AG08395 (cell line): ENCODE measurements around the gene PTGFRN.
"Not testable (repeated sequence)": the region's sequence is repeated elsewhere in the genome, so short reads cannot be mapped to it uniquely, and the experiment has no call there.

Experiments used
- DNase-seq: peaks from one replicate; pipeline ENCODE4 v3.0.0; 2012; ENCODE audit warnings: mixed read lengths, low spot score

PTGFRN gene

DNA sequence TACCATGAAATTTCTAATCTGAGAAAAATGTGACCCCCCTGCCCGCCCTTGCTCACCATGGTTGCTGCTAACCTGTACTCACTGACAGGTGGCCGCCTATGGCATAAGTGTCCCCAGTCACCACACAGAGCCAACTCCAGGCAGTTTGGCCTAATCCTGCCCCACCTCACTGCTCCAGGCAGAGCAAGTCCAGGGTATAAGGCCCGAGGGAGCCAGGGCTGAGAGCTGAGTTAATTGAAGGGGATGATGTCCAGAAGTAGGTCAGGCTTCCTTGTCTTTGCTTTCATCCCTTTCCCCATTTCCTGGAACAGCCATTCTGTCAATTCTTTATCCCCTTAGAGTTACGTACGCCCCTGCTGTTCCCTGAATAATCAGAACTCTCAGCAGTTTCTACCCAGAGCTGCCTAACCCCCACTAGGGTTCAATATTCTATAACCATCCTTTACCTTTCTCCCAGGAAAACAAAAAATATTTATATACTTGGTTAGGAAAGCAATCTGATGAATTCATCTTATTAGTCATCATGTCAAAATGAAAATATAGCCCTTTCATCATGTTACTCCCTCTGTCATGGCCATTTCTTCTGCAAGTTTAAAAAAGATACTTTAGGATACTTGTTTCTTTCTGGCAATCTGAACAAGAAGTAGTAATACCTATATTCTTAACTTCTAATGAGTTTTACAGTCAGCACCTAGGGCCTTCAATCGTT, 62.4 kb downstream of the PTGFRN start:
- no peak for DNase-seq

DNA sequence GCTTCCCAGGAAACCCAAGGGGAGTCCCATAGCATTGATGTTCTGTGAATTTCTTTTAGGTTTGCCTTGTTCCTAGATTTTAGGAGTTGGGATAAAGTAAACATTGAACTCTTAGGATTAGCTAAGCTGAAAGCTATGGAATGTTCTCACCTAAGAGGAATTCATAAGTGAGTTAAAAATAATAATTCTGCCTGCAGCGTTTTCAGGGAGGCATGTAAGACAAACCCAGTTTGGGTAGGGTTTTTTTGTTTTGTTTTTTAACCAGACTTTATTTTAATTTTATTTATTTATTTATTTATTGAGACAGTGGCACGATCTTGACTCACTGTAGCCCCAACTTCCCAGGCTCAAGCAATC, 62.9 kb downstream of the PTGFRN start:
- DNase-seq, result no peak

DNA sequence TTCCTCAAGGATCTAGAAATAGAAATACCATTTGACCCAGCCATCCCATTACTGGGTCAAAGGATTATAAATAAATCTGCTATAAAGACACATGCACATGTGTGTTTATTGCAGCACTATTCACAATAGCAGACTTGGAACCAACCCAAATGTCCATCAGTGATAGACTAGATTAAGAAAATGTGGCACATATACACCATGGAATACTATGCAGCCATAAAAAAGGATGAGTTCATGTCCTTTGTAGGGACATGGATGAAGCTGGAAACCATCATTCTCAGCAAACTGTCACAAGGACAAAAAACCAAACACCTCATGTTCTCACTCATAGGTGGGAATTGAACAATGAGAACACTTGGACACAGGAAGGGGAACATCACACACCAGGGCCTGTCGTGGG, 70.6 kb downstream of the PTGFRN start:
- not testable (repeated sequence) for DNase-seq

DNA sequence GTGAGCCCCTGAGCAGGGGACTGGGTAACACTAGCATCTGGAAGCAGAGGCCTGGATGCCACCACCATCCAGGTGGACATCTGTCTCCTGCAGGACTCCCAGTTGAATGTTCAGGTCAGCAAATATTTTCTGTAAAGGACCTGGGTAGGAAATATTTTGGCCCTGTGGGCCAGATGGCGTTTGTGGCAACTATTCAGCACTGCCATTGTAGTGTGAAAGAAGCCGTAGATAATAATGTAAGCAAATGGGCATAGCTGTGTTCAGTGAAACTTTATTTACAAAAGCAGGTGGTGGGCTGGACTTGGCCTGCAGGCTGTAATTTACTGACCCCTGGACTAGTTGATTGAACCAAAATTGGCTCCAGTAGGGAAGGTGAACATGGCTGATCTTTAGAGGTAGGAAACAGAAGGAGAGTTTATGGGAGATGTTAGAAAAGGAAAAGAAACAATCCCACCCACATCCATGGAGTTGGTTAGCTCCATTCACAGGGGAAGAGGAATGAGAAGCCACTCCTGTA, 71.9 kb downstream of the PTGFRN start:
- no peak for DNase-seq

- DNase-seq, result no peak
Observed at GRCh38 chr1:116982319-116983004, 72.7 kb downstream of the PTGFRN start.

GRCh38 chr1:116983112-116983511, 73.4 kb downstream of the PTGFRN start:
- DNase-seq, result no peak

DNA sequence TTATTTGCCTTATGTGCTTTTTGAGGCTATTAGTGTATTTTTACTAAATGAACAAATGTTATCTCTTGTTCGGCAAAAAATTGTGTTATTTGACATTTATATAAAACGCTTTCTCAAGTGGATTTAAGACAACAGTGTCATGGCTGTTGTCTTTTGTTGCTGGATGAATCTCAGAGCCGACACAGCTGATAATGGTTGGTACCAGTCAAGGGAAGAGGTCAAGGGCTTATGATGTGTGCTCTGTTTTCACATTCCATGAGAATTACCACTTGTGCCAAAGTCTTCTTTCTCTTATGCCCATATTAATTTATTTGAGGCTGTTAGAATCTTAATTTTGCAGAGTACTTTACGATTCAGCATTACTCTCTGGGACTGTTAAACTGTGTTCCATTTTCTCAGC, 74.0 kb downstream of the PTGFRN start:
- DNase-seq, result no peak

DNA sequence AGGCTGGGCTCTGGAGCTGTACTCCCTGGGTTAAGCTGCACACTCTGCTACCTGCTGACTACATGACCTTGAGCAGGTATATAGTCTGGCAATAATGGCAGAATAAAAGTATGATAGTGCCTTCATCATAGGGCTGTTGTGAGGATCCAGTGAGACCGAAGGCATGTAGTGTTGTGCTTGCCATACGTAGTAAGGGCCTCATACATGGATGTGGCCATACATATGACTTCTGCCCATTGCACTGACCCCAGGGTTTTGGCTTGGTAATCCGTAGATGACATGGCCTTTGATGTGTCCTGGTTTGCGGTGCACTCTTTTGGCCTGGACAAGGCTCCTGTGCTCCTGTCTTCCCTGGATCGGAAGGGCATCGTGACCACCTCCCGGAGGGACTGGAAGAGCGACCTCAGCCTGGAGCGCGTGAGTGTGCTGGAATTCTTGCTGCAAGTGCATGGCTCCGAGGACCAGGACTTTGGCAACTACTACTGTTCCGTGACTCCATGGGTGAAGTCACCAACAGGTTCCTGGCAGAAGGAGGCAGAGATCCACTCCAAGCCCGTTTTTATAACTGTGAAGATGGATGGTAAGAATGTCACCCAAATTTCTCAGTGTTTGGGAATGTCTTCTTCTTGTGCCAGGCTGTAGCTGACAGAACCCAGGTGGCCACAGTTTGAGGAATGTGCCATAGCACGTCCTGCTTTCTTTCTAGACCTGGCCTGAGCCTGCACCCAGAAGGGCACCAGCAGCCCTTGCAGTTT, 74.9 kb downstream of the PTGFRN start:
- no peak for DNase-seq

- no peak for DNase-seq
Observed at GRCh38 chr1:116986421-116987255, 76.9 kb downstream of the PTGFRN start.

DNA sequence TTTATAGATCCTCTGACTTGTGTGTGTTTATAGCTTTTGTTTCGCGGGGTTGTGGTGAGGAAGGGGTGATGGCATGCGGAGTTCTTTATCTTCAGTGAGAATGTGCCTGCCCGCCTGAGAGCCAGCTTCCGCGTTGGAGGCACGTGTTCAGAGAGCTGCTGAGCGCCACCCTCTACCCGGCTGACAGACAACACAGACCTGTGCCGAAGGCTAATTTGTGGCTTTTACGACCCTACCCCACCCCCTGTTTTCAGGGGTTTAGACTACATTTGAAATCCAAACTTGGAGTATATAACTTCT, 77.5 kb downstream of the PTGFRN start:
- no peak for DNase-seq

- no peak for DNase-seq
Observed at GRCh38 chr1:116988248-116988647, 78.5 kb downstream of the PTGFRN start.

DNA sequence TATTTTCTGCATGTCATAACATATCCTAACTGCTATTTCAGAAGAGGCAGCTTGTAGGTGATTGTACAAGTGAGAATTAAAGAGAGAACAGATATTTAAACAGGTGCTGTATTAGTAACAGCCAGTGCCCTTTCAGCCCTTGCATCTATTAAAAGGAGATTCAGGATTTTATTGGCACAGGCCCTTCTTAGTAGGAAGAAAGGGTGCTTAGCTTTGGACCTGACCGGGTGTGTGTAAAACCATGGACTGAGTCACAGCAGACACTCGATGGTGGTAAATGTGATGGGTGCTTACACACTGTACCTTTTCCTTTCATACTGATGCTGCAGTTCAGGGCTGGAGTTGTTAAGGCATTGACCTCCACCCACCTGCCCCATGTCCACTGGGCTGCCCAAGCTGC, 79.2 kb downstream of the PTGFRN start:
- no peak for DNase-seq

DNA sequence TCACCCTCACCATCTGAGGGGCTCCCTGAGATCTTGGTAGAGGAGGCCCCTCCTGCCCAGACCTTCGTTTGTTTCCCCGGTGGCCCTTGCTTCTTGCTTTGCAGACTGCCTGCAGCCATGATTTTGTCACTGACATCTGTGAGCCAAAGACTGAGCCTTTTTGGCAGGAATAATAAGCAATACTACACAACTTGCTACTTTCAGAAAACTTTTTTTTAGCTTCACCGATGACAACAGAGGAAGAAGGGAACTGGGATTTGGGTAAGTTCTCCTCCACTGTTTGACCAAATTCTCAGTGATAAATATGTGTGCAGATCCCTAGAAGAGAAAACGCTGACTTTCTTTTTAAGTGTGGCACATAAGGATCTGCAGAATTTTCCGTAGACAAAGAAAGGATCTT, 80.1 kb downstream of the PTGFRN start:
- no peak for DNase-seq

- peak; percentile 36 for DNase-seq
Observed at GRCh38 chr1:116990612-116991151, 81.0 kb downstream of the PTGFRN start.

- no peak for DNase-seq
Observed at GRCh38 chr1:116991171-116991845, 81.6 kb downstream of the PTGFRN start.

DNA sequence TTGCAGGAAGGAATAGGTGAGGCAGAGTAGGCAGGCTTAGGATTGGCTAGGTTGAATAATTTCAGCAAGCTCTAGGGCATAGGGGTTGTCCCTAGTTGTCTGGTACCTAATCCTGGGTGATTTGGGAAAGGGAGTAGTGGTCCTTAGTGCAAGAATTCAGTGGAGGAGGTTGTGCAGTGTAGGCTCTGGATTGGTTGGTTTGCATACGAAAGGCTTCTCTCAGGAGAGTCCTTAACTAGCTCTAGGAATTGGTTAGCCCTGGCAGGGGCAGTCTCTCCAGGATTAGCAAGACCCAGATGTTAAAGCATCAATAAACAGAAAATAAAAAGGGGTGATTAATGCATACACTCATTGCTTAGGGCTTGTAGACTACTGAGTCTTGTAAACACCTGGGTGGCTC, 82.2 kb downstream of the PTGFRN start:
- no peak for DNase-seq

DNA sequence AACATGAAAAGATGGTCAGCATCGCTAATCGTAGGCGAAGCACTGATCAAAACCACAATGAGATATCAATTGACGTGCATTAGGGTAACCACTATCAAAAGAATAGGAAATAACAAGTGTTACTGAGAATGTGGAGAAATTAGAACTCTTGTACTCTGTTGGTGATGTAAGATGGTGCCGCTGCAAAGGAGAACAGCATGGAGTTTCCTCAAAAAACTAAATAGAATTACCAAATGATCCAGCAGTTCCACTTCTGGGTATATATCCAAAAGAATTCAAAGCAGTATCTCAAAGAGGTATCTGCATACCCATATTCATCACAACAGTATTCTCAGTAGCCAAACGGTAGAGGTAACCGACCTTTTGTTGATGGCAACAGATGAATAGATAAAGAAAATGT, 83.6 kb downstream of the PTGFRN start:
- no peak for DNase-seq

- no peak for DNase-seq
Observed at GRCh38 chr1:116994411-116994810, 84.7 kb downstream of the PTGFRN start.

DNA sequence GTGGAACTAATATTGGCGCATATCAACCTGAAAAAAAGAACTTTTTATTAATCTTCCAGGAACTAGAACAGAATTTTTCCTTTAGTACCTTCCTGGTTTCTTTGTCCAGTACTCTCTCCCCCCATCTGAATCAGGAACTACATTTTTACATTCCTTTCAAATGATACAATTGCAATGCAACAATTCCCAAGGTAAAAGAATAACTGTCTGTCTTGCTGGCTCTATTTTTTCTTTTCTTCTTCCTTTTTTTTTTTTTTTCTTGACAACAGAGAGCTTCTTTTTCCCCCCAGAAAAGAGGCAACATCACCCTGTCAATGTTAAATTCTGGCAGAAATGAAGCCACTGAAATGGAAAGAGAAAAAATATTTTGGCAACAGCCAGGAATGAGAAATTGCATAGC, 87.3 kb downstream of the PTGFRN start:
- no peak for DNase-seq

- no peak for DNase-seq
Observed at GRCh38 chr1:116997636-116998035, 87.9 kb downstream of the PTGFRN start.

DNA sequence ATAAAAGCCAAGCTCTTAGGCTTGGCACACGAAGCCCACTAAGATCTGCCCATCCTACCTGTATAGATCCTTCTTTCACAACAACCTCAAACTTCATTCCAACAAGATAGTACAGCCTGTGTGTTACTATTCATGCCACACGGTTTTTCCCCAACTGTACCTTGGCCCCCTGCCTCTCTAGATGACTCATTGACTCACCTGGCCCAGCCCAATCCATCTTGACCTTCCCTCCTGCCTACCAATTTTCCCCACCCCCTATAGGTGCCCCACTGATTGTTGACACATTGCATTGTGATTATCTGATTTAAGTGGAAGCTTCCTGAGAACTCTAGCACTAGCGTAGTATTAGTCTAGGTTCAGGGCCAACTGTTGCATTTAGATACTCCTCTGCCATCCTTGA, 89.9 kb downstream of the PTGFRN start:
- no peak for DNase-seq
